ENCODE results near the gene MYO9A.

Gene MYO9A

DNA sequence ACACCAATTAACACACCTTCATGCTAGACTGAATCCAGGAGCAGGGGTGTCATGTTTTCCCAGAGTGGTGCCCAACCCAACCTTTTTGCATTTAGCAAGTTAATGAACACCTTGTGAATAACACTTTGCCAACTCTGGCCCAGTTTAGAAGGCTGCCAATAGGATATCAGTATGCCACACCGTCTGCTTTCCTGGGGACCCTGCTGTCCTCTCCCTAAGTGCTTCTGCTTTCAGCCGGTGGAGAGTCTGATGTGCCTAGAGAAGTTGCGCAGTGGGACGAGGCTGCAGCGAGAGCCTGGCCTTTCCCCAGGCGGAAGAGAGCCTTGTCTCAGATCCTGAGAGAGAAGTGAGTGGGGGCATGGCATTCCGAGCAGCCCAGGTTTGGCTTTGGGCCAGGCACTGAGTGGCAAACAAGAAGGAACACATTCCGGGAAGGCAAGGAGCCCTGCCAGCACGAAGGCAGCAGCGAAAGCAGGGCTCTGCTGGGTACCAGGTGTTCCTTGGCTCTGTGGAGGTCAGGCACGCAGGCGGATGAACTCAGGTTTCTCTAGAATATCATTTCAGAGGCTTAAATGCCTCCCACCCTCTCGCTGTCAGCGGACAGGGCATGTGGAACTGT is 37.2 kb upstream of the MYO9A start:
- no peak for DNase-seq (ENCODE audit: low read depth)
- TF ChIP-seq, protein P1, sequence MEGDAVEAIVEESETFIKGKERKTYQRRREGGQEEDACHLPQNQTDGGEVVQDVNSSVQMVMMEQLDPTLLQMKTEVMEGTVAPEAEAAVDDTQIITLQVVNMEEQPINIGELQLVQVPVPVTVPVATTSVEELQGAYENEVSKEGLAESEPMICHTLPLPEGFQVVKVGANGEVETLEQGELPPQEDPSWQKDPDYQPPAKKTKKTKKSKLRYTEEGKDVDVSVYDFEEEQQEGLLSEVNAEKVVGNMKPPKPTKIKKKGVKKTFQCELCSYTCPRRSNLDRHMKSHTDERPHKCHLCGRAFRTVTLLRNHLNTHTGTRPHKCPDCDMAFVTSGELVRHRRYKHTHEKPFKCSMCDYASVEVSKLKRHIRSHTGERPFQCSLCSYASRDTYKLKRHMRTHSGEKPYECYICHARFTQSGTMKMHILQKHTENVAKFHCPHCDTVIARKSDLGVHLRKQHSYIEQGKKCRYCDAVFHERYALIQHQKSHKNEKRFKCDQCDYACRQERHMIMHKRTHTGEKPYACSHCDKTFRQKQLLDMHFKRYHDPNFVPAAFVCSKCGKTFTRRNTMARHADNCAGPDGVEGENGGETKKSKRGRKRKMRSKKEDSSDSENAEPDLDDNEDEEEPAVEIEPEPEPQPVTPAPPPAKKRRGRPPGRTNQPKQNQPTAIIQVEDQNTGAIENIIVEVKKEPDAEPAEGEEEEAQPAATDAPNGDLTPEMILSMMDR (IDR thresholded peaks at IDR 0.05; ENCODE audit: low read depth, low read length), result no peak
- no peak for TF ChIP-seq MYC (IDR thresholded peaks at IDR 0.05; ENCODE audit: low read depth, low read length)
- TF ChIP-seq, protein P2, sequence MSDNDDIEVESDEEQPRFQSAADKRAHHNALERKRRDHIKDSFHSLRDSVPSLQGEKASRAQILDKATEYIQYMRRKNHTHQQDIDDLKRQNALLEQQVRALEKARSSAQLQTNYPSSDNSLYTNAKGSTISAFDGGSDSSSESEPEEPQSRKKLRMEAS (IDR thresholded peaks at IDR 0.05; ENCODE audit: low read depth, low read length), result no peak
- TF ChIP-seq POLR2A (IDR thresholded peaks at IDR 0.05; ENCODE audit: extremely low read depth, insufficient read length), result no peak
- H3K4me3 ChIP-seq (ENCODE audit: low read depth, low read length), result no peak overlapping the region

DNA sequence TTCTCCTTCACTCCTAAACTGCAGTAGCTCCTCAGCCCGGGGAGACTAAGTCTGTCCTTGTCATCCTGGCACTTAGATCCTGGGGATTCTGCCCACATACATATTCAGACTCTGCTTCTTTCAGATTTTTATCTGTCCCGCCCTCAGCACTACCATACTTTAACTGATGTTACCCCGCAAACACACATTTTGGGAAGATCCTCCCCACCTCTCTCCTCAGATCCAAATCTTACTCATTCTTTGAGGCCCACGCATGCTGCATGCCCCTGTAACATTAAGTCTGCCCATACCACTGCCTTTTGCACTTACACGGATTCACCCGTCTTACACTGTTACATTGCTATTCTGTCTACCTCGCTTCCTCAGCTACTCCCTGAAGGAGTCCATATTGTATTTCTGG is 36.4 kb upstream of the MYO9A start:
- no peak for DNase-seq (ENCODE audit: low read depth)
- H3K4me3 ChIP-seq (ENCODE audit: low read depth, low read length), result no peak overlapping the region
- TF ChIP-seq POLR2A (IDR thresholded peaks at IDR 0.05; ENCODE audit: extremely low read depth, insufficient read length) (no peak), MYC (IDR thresholded peaks at IDR 0.05; ENCODE audit: low read depth, low read length) (no peak)
- TF ChIP-seq, protein P1 (IDR thresholded peaks at IDR 0.05; ENCODE audit: low read depth, low read length), result no peak
- TF ChIP-seq, protein P2 (IDR thresholded peaks at IDR 0.05; ENCODE audit: low read depth, low read length), result no peak

DNA sequence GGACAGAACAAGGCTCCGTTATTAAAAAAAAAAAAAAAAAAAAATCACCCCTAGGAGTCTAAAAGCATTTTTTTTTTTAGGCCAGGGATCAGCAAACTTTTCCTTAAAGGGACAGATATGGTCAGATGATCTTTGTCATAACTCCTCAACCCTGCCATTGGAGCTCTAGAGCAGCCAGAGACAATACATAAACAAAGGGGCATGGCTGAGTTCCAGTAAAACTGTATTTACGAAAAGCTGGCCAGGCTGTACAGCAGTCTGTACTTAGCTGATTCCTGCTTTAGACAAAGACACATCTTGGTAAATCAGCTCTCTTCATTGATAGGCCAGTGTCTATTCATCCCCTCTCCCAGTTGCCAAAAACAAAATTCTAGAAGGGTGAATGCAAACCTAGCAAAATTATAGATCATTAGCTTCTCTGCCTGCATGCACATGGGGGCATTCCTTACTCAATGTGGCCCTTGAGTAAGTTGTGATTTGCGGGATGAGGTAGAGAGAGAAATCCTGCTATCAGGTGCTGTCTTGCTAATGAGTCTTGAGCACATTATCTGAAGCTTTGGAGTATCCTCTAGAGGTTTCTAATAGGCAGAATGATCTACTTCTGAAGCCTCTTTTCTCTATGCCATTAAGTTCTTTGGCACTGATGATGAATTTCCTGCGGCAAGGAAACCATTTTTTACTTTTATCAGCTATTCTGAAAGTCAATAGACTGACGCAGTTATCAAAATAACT is 35.5 kb upstream of the MYO9A start:
- no peak overlapping the region for H3K4me3 ChIP-seq (ENCODE audit: low read depth, low read length)
- no peak for DNase-seq (ENCODE audit: low read depth)
- TF ChIP-seq, protein P2 (IDR thresholded peaks at IDR 0.05; ENCODE audit: low read depth, low read length), result no peak
- TF ChIP-seq MYC (IDR thresholded peaks at IDR 0.05; ENCODE audit: low read depth, low read length) (no peak), POLR2A (IDR thresholded peaks at IDR 0.05; ENCODE audit: extremely low read depth, insufficient read length) (no peak)
- TF ChIP-seq, protein P1 (IDR thresholded peaks at IDR 0.05; ENCODE audit: low read depth, low read length), result no peak

DNA sequence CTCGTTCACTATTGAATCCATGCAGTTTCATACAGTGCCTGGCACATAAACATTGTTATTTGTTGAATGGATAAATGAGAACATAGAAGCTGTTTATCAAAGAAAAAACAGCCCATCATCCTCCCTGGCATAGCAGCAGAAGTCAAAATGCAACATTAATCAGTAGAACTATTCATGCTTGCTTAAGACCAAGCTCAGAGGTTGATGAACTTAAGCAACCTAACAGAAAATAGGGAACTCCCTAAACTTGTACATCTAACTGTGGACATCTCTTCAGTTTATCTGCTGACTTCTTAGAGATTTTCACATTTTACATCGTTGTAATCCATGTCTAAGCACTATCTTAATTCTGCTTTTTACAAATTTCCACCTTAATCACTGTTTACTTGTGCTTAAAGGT is 29.5 kb upstream of the MYO9A start:
- TF ChIP-seq, protein P2 (IDR thresholded peaks at IDR 0.05; ENCODE audit: low read depth, low read length), result no peak
- TF ChIP-seq, protein P1 (IDR thresholded peaks at IDR 0.05; ENCODE audit: low read depth, low read length), result no peak
- TF ChIP-seq MYC (IDR thresholded peaks at IDR 0.05; ENCODE audit: low read depth, low read length), result no peak
- TF ChIP-seq POLR2A (IDR thresholded peaks at IDR 0.05; ENCODE audit: extremely low read depth, insufficient read length), result no peak
- H3K4me3 ChIP-seq (ENCODE audit: low read depth, low read length), result no peak overlapping the region
- no peak for DNase-seq (ENCODE audit: low read depth)

DNA sequence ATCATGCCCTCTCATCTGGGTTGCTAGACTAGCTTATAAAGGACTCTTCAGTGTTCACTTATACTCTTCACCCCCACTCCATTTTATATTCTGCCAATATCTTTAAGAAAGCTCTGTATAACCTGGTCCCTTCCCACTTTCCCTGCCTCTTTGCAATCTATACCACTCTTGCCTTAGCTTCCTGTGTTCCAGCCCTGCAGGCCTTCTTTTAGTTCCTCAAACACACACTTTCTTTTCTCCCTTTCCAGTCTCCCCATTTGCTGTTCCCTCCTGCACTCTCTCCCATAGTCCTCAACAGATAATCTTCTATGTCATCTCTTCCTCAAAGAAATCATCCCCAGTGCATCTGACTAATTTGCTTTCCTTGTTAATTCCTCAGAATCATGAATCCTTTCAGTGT is 29.0 kb upstream of the MYO9A start:
- no peak for DNase-seq (ENCODE audit: low read depth)
- no peak for TF ChIP-seq POLR2A (IDR thresholded peaks at IDR 0.05; ENCODE audit: extremely low read depth, insufficient read length)
- TF ChIP-seq, protein P2 (IDR thresholded peaks at IDR 0.05; ENCODE audit: low read depth, low read length), result no peak
- TF ChIP-seq, protein P1 (IDR thresholded peaks at IDR 0.05; ENCODE audit: low read depth, low read length), result no peak
- no peak for TF ChIP-seq MYC (IDR thresholded peaks at IDR 0.05; ENCODE audit: low read depth, low read length)

More for the DNA sequence above, 29.0 kb upstream of the MYO9A start:
- H3K4me3 ChIP-seq (ENCODE audit: low read depth, low read length), result no peak overlapping the region
